HL-60 (cell line): Measurements from ENCODE around the gene NDUFV2.

ENCODE experiments used
- DNase-seq, 2 experiments: peaks; one replicate each; pipeline ENCODE4 v3.0.0-alpha.2; 2010 to 2020; ENCODE audit warnings: low read depth in 1 of 2, low spot score in 1 of 2
- H3K27ac ChIP-seq: fragments of 250-450 bp; sonication (Bioruptor Pico); replicated peaks from 2 replicates; pipeline ENCODE4 v1.5.1; 2020; ENCODE audit warnings: mild to moderate bottlenecking, moderate library complexity
- H3K27me3 ChIP-seq: fragments of 250-450 bp; sonication (Bioruptor Pico); 2 replicates; pipeline ENCODE4 v1.5.1; 2021; ENCODE audit warnings: mild to moderate bottlenecking, moderate library complexity; ENCODE audit not compliant: insufficient read depth, poor library complexity, severe bottlenecking
- H3K4me3 ChIP-seq: replicated peaks from 2 replicates; pipeline ENCODE4 v1.5.1; 2011; ENCODE audit warnings: mild to moderate bottlenecking, control low read depth, low read length; ENCODE audit not compliant: insufficient read depth
- CTCF ChIP-seq: IDR thresholded peaks from one replicate; pipeline ENCODE4 v1.5.1; 2011; ENCODE audit warnings: low read length, control low read depth, inconsistent platforms; ENCODE audit not compliant: insufficient read depth
- GABPA ChIP-seq: IDR thresholded peaks from 2 replicates; pipeline ENCODE4 v1.6.1; 2012; ENCODE audit warnings: low read depth
- POLR2AphosphoS5 ChIP-seq: IDR thresholded peaks from 2 replicates; pipeline ENCODE4 v1.6.1; 2012; ENCODE audit warnings: low read depth
- REST ChIP-seq: IDR thresholded peaks from 2 replicates; pipeline ENCODE4 v1.6.1; 2012; ENCODE audit warnings: low read depth; ENCODE audit not compliant: insufficient replicate concordance
- SPI1 ChIP-seq: IDR thresholded peaks from 2 replicates; pipeline ENCODE4 v1.6.1; 2012; ENCODE audit warnings: low read depth, mild to moderate bottlenecking, borderline replicate concordance

Gene NDUFV2

GRCh38 chr18:9181275-9181674 is 78.8 kb downstream of the NDUFV2 start:
- Histone ChIP-seq H3K4me3 (no peak overlapping the region), H3K27ac (no peak overlapping the region), H3K27me3 (no peaks in the 10 kb centered on the region)
- TF ChIP-seq REST: no peak
- no peak for TF ChIP-seq SPI1
- no peak for TF ChIP-seq CTCF
- no peak for TF ChIP-seq GABPA
- TF ChIP-seq POLR2AphosphoS5: no peak
- no peak for DNase-seq

- no peak for DNase-seq
- TF ChIP-seq GABPA (no peak), CTCF (no peak), POLR2AphosphoS5 (no peak), SPI1 (peak; percentile 78; the same call in 1 of the 2 replicates), REST (no peak)
- no peaks in the 10 kb centered on the region for H3K27me3 ChIP-seq
- no peak overlapping the region for H3K27ac ChIP-seq
- no peak overlapping the region for H3K4me3 ChIP-seq
Observed at GRCh38 chr18:9182852-9183399, 80.4 kb downstream of the NDUFV2 start.
